Esophagus squamous epithelium (tissue), 5 donors: ENCODE results near the gene AP3B2. TPM values are rescaled to one million over a fixed set of nuclear protein-coding genes. Genes with fewer than 3 reads are reported as not detected.

Experiments used
- DNase-seq: peaks from one replicate; lab custom pipeline; 2025; lab: John Stamatoyannopoulos, UW
- H3K27ac ChIP-seq, 4 donors: fragments of 200-600 bp; sonication (generic); one replicate each; pipeline ENCODE4 v1.5.1; 2016 to 2019; ENCODE audit warnings: mild to moderate bottlenecking in 1 of 4
- H3K27me3 ChIP-seq, 4 donors: fragments of 200-600 bp; sonication (generic); 1 replicate in 3 of 4; 2 replicates in 1 of 4; pipeline versions ENCODE4 v1.5.1 to v1.6.0; 2017 to 2021; ENCODE audit warnings: antibody characterized with exemption in 1 of 4
- H3K36me3 ChIP-seq, 3 donors: fragments of 200-600 bp; sonication (generic); one replicate each; pipeline ENCODE4 v1.5.1; 2016 to 2019
- H3K4me1 ChIP-seq, 3 donors: fragments of 200-600 bp; sonication (generic); one replicate each; pipeline ENCODE4 v1.5.1; 2017 to 2019
- H3K4me3 ChIP-seq, 4 donors: fragments of 200-600 bp; sonication (generic); 1 replicate in 3 of 4; 2 replicates in 1 of 4; pipeline ENCODE4 v1.5.1; 2016 to 2019; ENCODE audit warnings: mild to moderate bottlenecking in 2 of 4, moderate library complexity in 1 of 4
- H3K9me3 ChIP-seq, 3 donors: fragments of 200-600 bp; sonication (generic); one replicate each; pipeline ENCODE4 v1.5.1; 2016 to 2019
- POLR2A ChIP-seq, 4 donors: fragments of 450-650 bp; IDR thresholded peaks; one replicate each; pipeline ENCODE4 v1.6.1; 2017; ENCODE audit warnings: antibody characterized with exemption in 4 of 4, mild to moderate bottlenecking in 4 of 4, moderate library complexity in 3 of 4
- WGBS, 2 donors: methylation state at CpG; one replicate each; pipeline ENCODE4 v1.1.5; 2018; 5-methylcytosine and 5-hydroxymethylcytosine counted together
- intact Hi-C: fragments of 100-400 bp; cut with DNase I; formaldehyde crosslinking; loops from one replicate; pipeline ENCODE4 v1.15.0; 2022
- total RNA-seq, 4 donors: library from RNA; depleted of rRNA; stranded (reverse); fragments of >200 nt; gene quantifications; one replicate each; pipeline ENCODE4 v1.1.0, GENCODE V29; 2016
- TF ChIP-seq, protein P1 (sequence below), 6 experiments: fragments of 450-650 bp in 4 of 6; fragments of 200-600 bp in 2 of 6; sonication (generic) in 2 of 6; IDR thresholded peaks; one replicate each; pipeline ENCODE4 v1.5.1; 2016 to 2019; ENCODE audit warnings: antibody characterized with exemption in 6 of 6, mild to moderate bottlenecking in 4 of 6, moderate library complexity in 4 of 6
- donor health status: DM: yes; HTN: yes; CAD: no.

AP3B2 gene
- total RNA-seq, 4 donors from 2014 or later = 0.62 to 3.2 (median 1.7) TPM; not detected in 1

DNA sequence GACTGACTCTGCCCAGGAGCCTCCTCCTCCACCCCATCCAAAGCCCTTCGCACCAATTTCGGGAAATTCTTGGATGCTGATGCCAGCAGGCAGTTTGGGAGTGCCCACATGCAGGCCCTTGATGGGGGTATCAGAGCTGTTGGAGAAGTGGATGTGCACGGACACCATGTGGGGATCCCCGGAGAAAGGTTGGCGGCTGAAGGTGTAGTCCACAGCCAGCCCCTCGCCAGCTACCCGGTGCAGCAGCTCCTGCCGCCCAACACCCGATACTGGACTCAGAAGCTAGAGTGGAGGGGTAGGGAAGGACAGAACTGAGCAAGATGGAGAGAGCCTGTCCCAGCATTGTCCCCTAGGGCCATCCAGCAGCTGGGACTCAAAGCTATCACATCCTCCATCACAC, 47.0 kb downstream of the AP3B2 start:
- no peak overlapping the region for H3K4me3 ChIP-seq
- TF ChIP-seq, protein P1, sequence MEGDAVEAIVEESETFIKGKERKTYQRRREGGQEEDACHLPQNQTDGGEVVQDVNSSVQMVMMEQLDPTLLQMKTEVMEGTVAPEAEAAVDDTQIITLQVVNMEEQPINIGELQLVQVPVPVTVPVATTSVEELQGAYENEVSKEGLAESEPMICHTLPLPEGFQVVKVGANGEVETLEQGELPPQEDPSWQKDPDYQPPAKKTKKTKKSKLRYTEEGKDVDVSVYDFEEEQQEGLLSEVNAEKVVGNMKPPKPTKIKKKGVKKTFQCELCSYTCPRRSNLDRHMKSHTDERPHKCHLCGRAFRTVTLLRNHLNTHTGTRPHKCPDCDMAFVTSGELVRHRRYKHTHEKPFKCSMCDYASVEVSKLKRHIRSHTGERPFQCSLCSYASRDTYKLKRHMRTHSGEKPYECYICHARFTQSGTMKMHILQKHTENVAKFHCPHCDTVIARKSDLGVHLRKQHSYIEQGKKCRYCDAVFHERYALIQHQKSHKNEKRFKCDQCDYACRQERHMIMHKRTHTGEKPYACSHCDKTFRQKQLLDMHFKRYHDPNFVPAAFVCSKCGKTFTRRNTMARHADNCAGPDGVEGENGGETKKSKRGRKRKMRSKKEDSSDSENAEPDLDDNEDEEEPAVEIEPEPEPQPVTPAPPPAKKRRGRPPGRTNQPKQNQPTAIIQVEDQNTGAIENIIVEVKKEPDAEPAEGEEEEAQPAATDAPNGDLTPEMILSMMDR (IDR thresholded peaks at IDR 0.05) = no peak
- no peak for TF ChIP-seq POLR2A (IDR thresholded peaks at IDR 0.05)
- no peaks in the 10 kb centered on the region for H3K36me3 ChIP-seq
- no peaks in the 10 kb centered on the region for H3K4me1 ChIP-seq
- intact Hi-C loops = no loop called here
- peaks cover 0 to 5% (median 0%) of the 10 kb centered on the region in 4 donors for H3K27me3 ChIP-seq
- WGBS, 2 donors = 57 to 86% methylated on average over 3 to 9 of the region's 9 CpGs
- DNase-seq = no peak
- no peak overlapping the region for H3K27ac ChIP-seq
- no peaks in the 10 kb centered on the region for H3K9me3 ChIP-seq

DNA sequence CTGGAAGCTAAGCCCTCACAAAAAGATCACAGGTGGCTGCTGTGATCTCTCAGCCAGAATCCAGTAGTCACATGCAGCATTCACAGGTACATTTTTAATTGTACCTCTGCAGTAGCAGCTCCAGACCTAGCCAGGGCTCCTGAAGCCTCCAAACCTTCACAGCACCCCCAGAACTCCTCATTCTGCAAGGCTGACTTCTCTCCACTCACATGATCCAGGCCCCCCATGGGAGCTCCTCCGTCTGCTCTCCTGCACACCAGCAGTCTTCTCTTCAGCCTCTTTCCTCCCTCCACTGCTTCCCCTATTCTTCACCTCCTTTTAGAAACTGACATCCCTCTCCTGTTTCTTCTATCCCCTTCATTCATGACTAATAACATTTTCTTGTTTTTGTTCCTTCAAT, 49.3 kb downstream of the AP3B2 start:
- H3K4me1 ChIP-seq = no peaks in the 10 kb centered on the region
- DNase-seq = no peak
- no peak overlapping the region for H3K4me3 ChIP-seq
- TF ChIP-seq, protein P1 (IDR thresholded peaks at IDR 0.05) = no peak
- no peak for TF ChIP-seq POLR2A (IDR thresholded peaks at IDR 0.05)
- WGBS, 2 donors = 59 to 62% methylated on average over 1 of the region's 1 CpG
- no peak overlapping the region for H3K27ac ChIP-seq
- intact Hi-C loops = no loop called here
- H3K36me3 ChIP-seq = no peaks in the 10 kb centered on the region
- H3K27me3 ChIP-seq = peaks cover 0 to 5% (median 0%) of the 10 kb centered on the region in 4 donors
- H3K9me3 ChIP-seq = no peaks in the 10 kb centered on the region

DNA sequence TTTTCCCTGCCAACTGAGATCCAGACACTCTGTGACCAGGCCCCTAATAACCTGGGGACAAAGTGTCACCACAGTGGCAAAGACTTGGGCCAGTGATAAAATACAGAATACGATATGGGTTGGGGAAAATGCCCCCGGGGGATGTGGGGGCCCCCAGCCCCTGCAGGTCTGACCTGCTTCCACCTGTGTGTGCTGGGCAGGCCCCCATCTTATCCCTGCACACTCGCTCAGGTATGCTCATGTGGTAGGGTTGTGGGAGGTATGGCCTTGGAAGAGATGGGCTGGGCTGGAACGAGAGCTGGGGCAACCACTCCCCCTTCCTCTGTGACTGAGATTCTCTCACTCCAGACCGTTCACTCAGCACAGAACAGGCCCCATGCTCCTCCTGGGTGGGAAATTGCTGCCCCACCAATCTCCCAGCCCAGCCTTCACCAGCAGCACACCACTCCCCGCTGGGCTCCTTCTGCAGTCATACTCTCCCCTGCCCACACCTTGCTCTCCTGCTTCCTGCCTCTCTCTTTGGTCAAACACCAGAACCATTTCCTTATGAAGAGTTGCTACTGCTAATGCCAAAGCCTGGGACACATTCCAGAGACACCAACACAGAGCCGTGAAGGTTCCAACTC, 52.9 kb downstream of the AP3B2 start:
- Histone ChIP-seq H3K27ac (no peak overlapping the region), H3K36me3 (no peaks in the 10 kb centered on the region), H3K27me3 (no peaks in the 10 kb centered on the region), H3K4me1 (no peaks in the 10 kb centered on the region), H3K9me3 (no peaks in the 10 kb centered on the region), H3K4me3 (no peak overlapping the region)
- no peak for DNase-seq
- 57 to 69% methylated on average over 6 to 7 of the region's 7 CpGs for WGBS, 2 donors
- intact Hi-C loops = no loop called here
- no peak for TF ChIP-seq POLR2A (IDR thresholded peaks at IDR 0.05)
- TF ChIP-seq, protein P1 (IDR thresholded peaks at IDR 0.05) = no peak

DNA sequence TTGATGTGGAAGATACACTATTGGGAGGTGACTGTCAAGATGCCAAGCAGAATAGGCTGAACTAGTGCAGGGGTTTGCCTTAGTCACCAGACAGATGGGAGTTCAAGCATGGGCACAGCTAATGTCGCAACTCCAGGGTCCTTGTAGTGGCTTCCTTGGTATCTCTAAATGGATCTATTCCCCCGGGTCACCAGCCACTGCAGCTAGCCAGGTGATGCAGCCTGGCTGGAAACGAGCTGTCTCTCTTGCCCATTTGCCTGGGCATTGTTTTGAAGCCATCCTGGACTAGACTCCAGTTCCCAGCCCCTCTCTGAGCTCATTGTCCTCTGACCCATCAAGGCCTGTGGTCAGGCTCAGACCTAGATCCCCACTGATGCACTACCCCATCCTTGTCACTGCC, 54.1 kb downstream of the AP3B2 start:
- intact Hi-C loops = no loop called here
- Histone ChIP-seq H3K4me1 (no peaks in the 10 kb centered on the region), H3K9me3 (no peaks in the 10 kb centered on the region), H3K27ac (no peak overlapping the region), H3K27me3 (peaks cover 0 to 3% (median 0%) of the 10 kb centered on the region in 4 donors), H3K36me3 (no peaks in the 10 kb centered on the region), H3K4me3 (no peak overlapping the region)
- no peak for DNase-seq
- 41 to 81% methylated on average over 2 to 3 of the region's 3 CpGs for WGBS, 2 donors
- TF ChIP-seq POLR2A (IDR thresholded peaks at IDR 0.05) = no peak
- TF ChIP-seq, protein P1 (IDR thresholded peaks at IDR 0.05) = no peak

DNA sequence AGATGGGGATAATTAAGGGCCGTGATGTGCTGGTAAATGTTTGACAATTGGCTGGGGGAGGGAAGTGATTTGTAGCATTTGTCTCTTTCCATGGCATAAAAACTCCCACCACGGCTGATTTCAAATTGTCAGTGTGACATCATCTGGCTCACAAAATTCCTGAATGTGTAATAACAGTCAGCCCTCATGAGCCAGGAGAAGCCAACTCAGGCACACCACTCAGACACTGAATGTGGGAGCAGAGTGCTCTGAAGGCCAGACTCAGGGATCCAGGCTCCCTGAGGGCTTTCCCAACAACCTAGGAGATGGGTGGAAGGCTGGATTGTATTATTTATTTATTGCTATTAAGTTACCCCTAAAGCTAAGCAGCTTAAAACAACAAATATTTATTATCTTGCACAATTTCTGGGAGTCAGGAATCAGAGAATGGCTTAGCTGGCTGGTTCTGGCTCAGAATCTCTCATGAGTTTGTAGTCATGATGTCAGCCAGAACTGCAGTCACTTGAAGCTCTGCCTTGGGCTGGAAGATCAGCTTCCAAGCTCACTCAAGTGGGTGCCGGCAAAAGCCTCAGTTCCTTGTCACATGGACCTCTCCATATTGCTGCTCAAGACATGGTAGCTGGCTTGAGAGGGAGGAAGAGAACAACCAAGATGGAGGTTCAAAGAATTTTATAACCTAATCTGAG, 56.0 kb downstream of the AP3B2 start:
- no peak overlapping the region for H3K27ac ChIP-seq
- no peaks in the 10 kb centered on the region for H3K36me3 ChIP-seq
- TF ChIP-seq, protein P1 (IDR thresholded peaks at IDR 0.05) = no peak
- TF ChIP-seq POLR2A (IDR thresholded peaks at IDR 0.05) = no peak
- 62 to 68% methylated on average over 3 of the region's 3 CpGs for WGBS, 2 donors
- no peak overlapping the region for H3K4me3 ChIP-seq
- intact Hi-C loops = no loop called here
- no peaks in the 10 kb centered on the region for H3K9me3 ChIP-seq
- DNase-seq = no peak
- peaks cover 0 to under 1% (median 0%) of the 10 kb centered on the region in 3 donors for H3K4me1 ChIP-seq
- H3K27me3 ChIP-seq = peaks cover 0 to 15% (median 0%) of the 10 kb centered on the region in 4 donors
